PFSK-1 (cell line): ENCODE data around the gene ICOSLG.

ENCODE experiments used
- FOXP2 ChIP-seq: optimal IDR thresholded peaks from 2 replicates; pipeline ENCODE3; 2011; ENCODE audit warnings: borderline replicate concordance, control low read depth, inconsistent platforms; ENCODE audit not compliant: insufficient read depth; ENCODE audit errors: extremely low read length, extremely low read depth
- POLR2AphosphoS5 ChIP-seq: IDR thresholded peaks from 2 replicates; pipeline ENCODE4 v1.6.1; 2012; ENCODE audit warnings: low read depth, mild to moderate bottlenecking, control low read depth, low read length, moderate library complexity
- REST ChIP-seq, 2 experiments: IDR thresholded peaks; 2 replicates each; pipeline versions ENCODE4 v1.6.1 to v1.8.0; 2011 to 2012; ENCODE audit warnings: low read depth in 2 of 2, low read length in 2 of 2, control low read depth in 1 of 2, inconsistent platforms in 1 of 2, mild to moderate bottlenecking in 1 of 2, moderate library complexity in 1 of 2; ENCODE audit not compliant: insufficient read depth in 1 of 2
- SIN3A ChIP-seq: IDR thresholded peaks from 2 replicates; pipeline ENCODE4 v1.6.1; 2012; ENCODE audit warnings: mild to moderate bottlenecking, low read length, moderate library complexity, borderline replicate concordance; ENCODE audit not compliant: insufficient read depth
- TAF1 ChIP-seq: IDR thresholded peaks from 2 replicates; pipeline ENCODE4 v1.6.1; 2012; ENCODE audit warnings: low read length, control low read depth, borderline replicate concordance; ENCODE audit not compliant: insufficient read depth

ICOSLG gene

GRCh38 chr21:44269090-44269489, 28.3 kb upstream of the ICOSLG start:
- no peak for TF ChIP-seq REST (IDR thresholded peaks at IDR 0.05; ENCODE audit: insufficient read depth in 1 of 2, low read depth in 2 of 2, low read length in 2 of 2)
- TF ChIP-seq SIN3A: no peak
- no peak for TF ChIP-seq TAF1

DNA sequence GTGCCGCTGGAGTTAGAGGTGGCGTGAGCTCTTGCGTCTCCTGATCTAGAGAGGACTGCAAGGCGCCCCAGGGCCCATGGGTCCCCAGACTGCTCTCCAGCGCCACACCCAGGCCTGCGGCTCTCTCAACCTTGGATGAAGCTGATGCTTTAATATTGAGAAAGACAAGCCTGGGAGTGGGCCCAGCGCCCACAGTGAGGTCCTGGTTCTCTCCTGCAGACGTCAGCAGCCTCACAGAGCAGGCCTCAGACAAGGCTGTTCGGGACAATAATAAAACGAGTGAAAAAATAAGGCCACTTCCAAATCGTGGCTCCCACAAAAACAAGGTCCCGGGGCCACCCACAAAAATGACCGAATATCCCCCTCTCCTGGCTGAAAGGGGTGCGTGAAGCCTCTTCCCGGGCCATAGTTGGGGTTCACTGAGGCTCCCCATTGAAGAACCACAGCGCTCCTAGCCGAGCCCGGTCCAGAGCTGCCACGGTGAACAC, 27.0 kb upstream of the ICOSLG start:
- no peak for TF ChIP-seq SIN3A
- no peak for TF ChIP-seq POLR2AphosphoS5
- no peak for TF ChIP-seq FOXP2
- TF ChIP-seq REST (IDR thresholded peaks at IDR 0.05; ENCODE audit: insufficient read depth in 1 of 2, low read depth in 2 of 2, low read length in 2 of 2): no peak
- TF ChIP-seq TAF1: no peak

DNA sequence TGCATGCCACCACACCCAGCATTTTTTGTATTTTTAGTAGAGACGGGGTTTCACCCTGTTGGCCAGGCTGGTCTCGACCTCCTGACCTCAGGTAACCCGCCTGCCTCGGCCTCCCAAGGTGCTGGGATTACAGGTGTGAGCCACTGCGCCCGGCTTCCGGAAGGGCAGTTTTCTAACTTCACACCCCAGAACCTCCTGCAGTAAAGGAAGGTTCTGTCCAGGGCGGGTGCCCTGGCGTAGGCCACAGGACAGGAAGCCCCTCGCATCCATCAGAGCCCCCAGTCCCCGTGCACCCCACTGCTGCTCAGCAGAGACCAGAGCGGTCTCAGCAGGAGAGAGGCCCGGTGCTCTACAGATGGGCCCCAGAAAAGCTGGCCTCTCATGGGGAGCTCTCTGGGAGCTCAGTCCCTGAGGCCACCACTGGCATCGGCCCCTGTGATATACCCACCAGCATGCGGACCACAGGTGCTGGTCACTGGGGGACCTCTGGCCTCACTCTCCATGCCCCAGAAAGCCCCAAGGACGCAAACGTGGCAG, 25.1 kb upstream of the ICOSLG start:
- TF ChIP-seq SIN3A: no peak
- no peak for TF ChIP-seq TAF1
- no peak for TF ChIP-seq POLR2AphosphoS5
- no peak for TF ChIP-seq FOXP2
- no peak for TF ChIP-seq REST (IDR thresholded peaks at IDR 0.05; ENCODE audit: insufficient read depth in 1 of 2, low read depth in 2 of 2, low read length in 2 of 2)

GRCh38 chr21:44263768-44264167, 23.0 kb upstream of the ICOSLG start:
- no peak for TF ChIP-seq SIN3A
- TF ChIP-seq FOXP2: no peak
- TF ChIP-seq TAF1: no peak
- TF ChIP-seq REST (IDR thresholded peaks at IDR 0.05; ENCODE audit: insufficient read depth in 1 of 2, low read depth in 2 of 2, low read length in 2 of 2): no peak
- no peak for TF ChIP-seq POLR2AphosphoS5

DNA sequence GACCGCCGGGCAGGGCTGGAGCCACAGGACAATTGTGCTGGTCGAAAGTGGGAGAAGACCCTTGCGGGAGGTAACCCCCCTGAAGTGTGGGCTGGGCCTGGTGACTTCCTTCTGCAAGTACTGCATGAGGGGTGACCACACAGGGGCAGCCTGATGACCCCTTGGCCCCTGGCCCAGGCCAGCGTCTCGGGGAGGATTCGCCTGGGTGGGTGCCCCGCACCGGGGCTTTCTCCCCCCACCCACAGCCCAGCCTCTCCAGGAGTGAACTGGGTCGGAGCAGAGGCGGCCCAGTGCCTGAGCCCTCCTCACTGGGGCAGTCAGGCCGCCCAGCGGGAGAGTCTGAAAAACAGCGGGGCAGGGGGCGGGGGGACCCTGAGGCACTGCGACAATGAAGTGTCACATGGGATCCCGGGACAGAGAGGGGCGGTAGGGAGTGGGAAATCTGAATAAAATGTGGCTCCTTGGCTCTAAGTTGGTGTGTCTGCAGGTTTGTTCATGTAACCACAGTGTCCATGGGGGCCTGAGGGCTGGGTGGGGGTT, 22.5 kb upstream of the ICOSLG start:
- TF ChIP-seq REST (IDR thresholded peaks at IDR 0.05; ENCODE audit: insufficient read depth in 1 of 2, low read depth in 2 of 2, low read length in 2 of 2): no peak
- TF ChIP-seq POLR2AphosphoS5: no peak
- no peak for TF ChIP-seq FOXP2
- no peak for TF ChIP-seq SIN3A
- TF ChIP-seq TAF1: no peak
